SU-DHL-6 (cell line): ENCODE measurements around the gene NRN1L.

ENCODE experiments used
- H2AFZ ChIP-seq: fragments of 200-600 bp; sonication (generic); 2 replicates; pipeline ENCODE4 v1.6.1; 2014; ENCODE audit warnings: low read depth, mild to moderate bottlenecking, moderate library complexity, mixed read lengths, antibody characterized with exemption, low read length; ENCODE audit not compliant: severe bottlenecking
- H3F3A ChIP-seq: fragments of 200-600 bp; shearing (Covaris generic); 2 replicates; pipeline ENCODE4 v1.6.0; 2016; ENCODE audit warnings: antibody characterized with exemption, mild to moderate bottlenecking; ENCODE audit not compliant: insufficient read depth
- H3K27ac ChIP-seq: fragments of 200-600 bp; sonication (generic); 2 replicates; pipeline ENCODE4 v1.5.1; 2016; ENCODE audit warnings: low read depth, mild to moderate bottlenecking, low read length, moderate library complexity, mixed read lengths
- H3K27me3 ChIP-seq: fragments of 200-600 bp; sonication (generic), shearing (Covaris generic); 2 replicates; pipeline ENCODE4 v1.6.0; 2014; ENCODE audit warnings: mild to moderate bottlenecking, low read length
- H3K36me3 ChIP-seq: fragments of 200-600 bp; sonication (generic); 2 replicates; pipeline ENCODE4 v1.6.1; 2014; ENCODE audit warnings: mild to moderate bottlenecking, low read length, mixed read lengths
- H3K4me2 ChIP-seq: fragments of 300-600, 200-600 bp; shearing (Covaris generic), sonication (generic); 2 replicates; pipeline ENCODE4 v1.6.0; 2014; ENCODE audit warnings: low read length, low read depth, mild to moderate bottlenecking; ENCODE audit not compliant: poor library complexity, severe bottlenecking
- H3K4me3 ChIP-seq: fragments of 200-600 bp; sonication (generic); 2 replicates; pipeline ENCODE4 v1.5.1; 2014; ENCODE audit warnings: antibody characterized with exemption, low read length, mild to moderate bottlenecking, mixed read lengths; ENCODE audit not compliant: insufficient read depth, poor library complexity, severe bottlenecking
- H3K79me2 ChIP-seq: fragments of 200-600 bp; sonication (generic); 2 replicates; pipeline ENCODE4 v1.6.1; 2014; ENCODE audit warnings: mild to moderate bottlenecking, low read length, moderate library complexity; ENCODE audit not compliant: insufficient read depth
- H3K9ac ChIP-seq: fragments of 200-600 bp; sonication (generic); 2 replicates; pipeline ENCODE4 v1.7.0; 2014; ENCODE audit warnings: mild to moderate bottlenecking, low read length
- H3K9me2 ChIP-seq: fragments of 200-600 bp; sonication (generic); replicated peaks from 2 replicates; pipeline ENCODE4 v1.6.1; 2014; ENCODE audit warnings: low read length; ENCODE audit not compliant: insufficient read depth
- H3K9me3 ChIP-seq: fragments of 200-600 bp; sonication (generic); 2 replicates; pipeline ENCODE4 v1.6.1; 2014; ENCODE audit warnings: low read length, mixed read lengths; ENCODE audit not compliant: insufficient read depth
- H4K20me1 ChIP-seq: fragments of 200-600 bp; sonication (generic); 2 replicates; pipeline ENCODE4 v1.6.1; 2014; ENCODE audit warnings: low read depth, mild to moderate bottlenecking, antibody characterized with exemption, low read length, moderate library complexity, mixed read lengths
- CTCF ChIP-seq: fragments of 200-600 bp; sonication (generic); IDR thresholded peaks from one replicate; pipeline ENCODE4 v1.5.1; 2017; ENCODE audit warnings: antibody characterized with exemption, mild to moderate bottlenecking, low read length, moderate library complexity; ENCODE audit not compliant: insufficient read depth, poor library complexity, severe bottlenecking
- EZH2phosphoT487 ChIP-seq: fragments of 200-600 bp; sonication (generic), shearing (Covaris generic); conservative IDR thresholded peaks from 2 replicates; pipeline ENCODE4 v1.6.1; 2018; ENCODE audit warnings: mild to moderate bottlenecking, antibody characterized with exemption, low read length, moderate library complexity, mixed read lengths

The NRN1L gene

GRCh38 chr16:67927131-67927941 lies 42.7 kb downstream of the NRN1L start:
- Histone ChIP-seq H3K27me3 (no peaks in the 10 kb centered on the region), H2AFZ (no peak overlapping the region), H3K9me3 (no peaks in the 10 kb centered on the region), H3K9ac (no peak overlapping the region), H3K9me2 (no peaks in the 10 kb centered on the region), H3K27ac (no peak overlapping the region), H3K4me3 (no peak overlapping the region), H3F3A (no peaks in the 10 kb centered on the region), H3K4me2 (no peak overlapping the region), H4K20me1 (no peaks in the 10 kb centered on the region; the same call in 1 of the 2 replicates), H3K79me2 (no peaks in the 10 kb centered on the region), H3K36me3 (no peaks in the 10 kb centered on the region)
- TF ChIP-seq CTCF (no peak), EZH2phosphoT487 (no peak)

GRCh38 chr16:67928147-67928546 lies 43.5 kb downstream of the NRN1L start:
- H3K4me3 ChIP-seq = no peak overlapping the region
- H4K20me1 ChIP-seq = no peaks in the 10 kb centered on the region; the same call in 1 of the 2 replicates
- TF ChIP-seq EZH2phosphoT487 (no peak), CTCF (no peak)
- no peaks in the 10 kb centered on the region for H3K27me3 ChIP-seq
- no peaks in the 10 kb centered on the region for H3K9me3 ChIP-seq
- H3K79me2 ChIP-seq = no peaks in the 10 kb centered on the region
- H3K4me2 ChIP-seq = no peak overlapping the region
- H2AFZ ChIP-seq = no peak overlapping the region
- H3F3A ChIP-seq = no peaks in the 10 kb centered on the region
- H3K9me2 ChIP-seq = no peaks in the 10 kb centered on the region
- no peak overlapping the region for H3K27ac ChIP-seq
- H3K36me3 ChIP-seq = no peaks in the 10 kb centered on the region
- H3K9ac ChIP-seq = no peak overlapping the region

GRCh38 chr16:67928561-67929364 lies 44.1 kb downstream of the NRN1L start:
- Histone ChIP-seq H3K4me2 (no peak overlapping the region), H3K79me2 (no peaks in the 10 kb centered on the region), H3K9me3 (no peaks in the 10 kb centered on the region), H3K27ac (no peak overlapping the region), H3F3A (no peaks in the 10 kb centered on the region), H2AFZ (no peak overlapping the region), H3K27me3 (no peaks in the 10 kb centered on the region), H3K9me2 (no peaks in the 10 kb centered on the region), H4K20me1 (no peaks in the 10 kb centered on the region; the same call in 1 of the 2 replicates), H3K9ac (no peak overlapping the region), H3K4me3 (no peak overlapping the region), H3K36me3 (no peaks in the 10 kb centered on the region)
- TF ChIP-seq CTCF = peak; percentile 95
- TF ChIP-seq EZH2phosphoT487 = no peak
